ENCODE results near the gene MYO7A. TPM values are rescaled to one million over a fixed set of nuclear protein-coding genes. Genes with fewer than 3 reads are reported as not detected.

The MYO7A gene
- total and polyA plus RNA-seq, 2 experiments from 2014 or later = 0.48 to 1.6 TPM

- H3K9me3 ChIP-seq (ENCODE audit: low read depth) = no peaks in the 10 kb centered on the region
- no peak for TF ChIP-seq CTCF (IDR thresholded peaks at IDR 0.05; ENCODE audit: low read depth, low read length)
- no peak overlapping the region for H3K4me3 ChIP-seq
- H3K36me3 ChIP-seq = no peaks in the 10 kb centered on the region
- no peak overlapping the region for H3K27ac ChIP-seq
- no peaks in the 10 kb centered on the region for H3K4me1 ChIP-seq (ENCODE audit: low read depth)
- H3K27me3 ChIP-seq = no peaks in the 10 kb centered on the region
- no peak for DNase-seq (ENCODE audit: low read depth in 1 of 2, low spot score in 1 of 2)
Observed at GRCh38 chr11:77087723-77088225, 40.3 kb upstream of the MYO7A start.

GRCh38 chr11:77088236-77089003 lies 39.6 kb upstream of the MYO7A start:
- no peaks in the 10 kb centered on the region for H3K4me1 ChIP-seq (ENCODE audit: low read depth)
- no peak overlapping the region for H3K4me3 ChIP-seq
- no peak for DNase-seq (ENCODE audit: low read depth in 1 of 2, low spot score in 1 of 2)
- H3K27ac ChIP-seq = no peak overlapping the region
- no peak for TF ChIP-seq CTCF (IDR thresholded peaks at IDR 0.05; ENCODE audit: low read depth, low read length)
- no peaks in the 10 kb centered on the region for H3K36me3 ChIP-seq
- no peaks in the 10 kb centered on the region for H3K27me3 ChIP-seq
- no peaks in the 10 kb centered on the region for H3K9me3 ChIP-seq (ENCODE audit: low read depth)

GRCh38 chr11:77089004-77089545 lies 39.0 kb upstream of the MYO7A start:
- Histone ChIP-seq H3K36me3 (no peaks in the 10 kb centered on the region), H3K27ac (no peak overlapping the region)

GRCh38 chr11:77090046-77090372 lies 38.0 kb upstream of the MYO7A start:
- Histone ChIP-seq H3K36me3 (no peaks in the 10 kb centered on the region), H3K9me3 (ENCODE audit: low read depth) (no peaks in the 10 kb centered on the region), H3K27me3 (no peaks in the 10 kb centered on the region), H3K4me1 (ENCODE audit: low read depth) (no peaks in the 10 kb centered on the region), H3K4me3 (no peak overlapping the region), H3K27ac (no peak overlapping the region)
- no peak for DNase-seq (ENCODE audit: low read depth in 1 of 2, low spot score in 1 of 2)
- no peak for TF ChIP-seq CTCF (IDR thresholded peaks at IDR 0.05; ENCODE audit: low read depth, low read length)

More at GRCh38 chr11:77089004-77089545, 39.0 kb upstream of the MYO7A start:
- Histone ChIP-seq H3K27me3 (no peaks in the 10 kb centered on the region), H3K9me3 (ENCODE audit: low read depth) (no peaks in the 10 kb centered on the region), H3K4me1 (ENCODE audit: low read depth) (no peaks in the 10 kb centered on the region), H3K4me3 (no peak overlapping the region)
- TF ChIP-seq CTCF (IDR thresholded peaks at IDR 0.05; ENCODE audit: low read depth, low read length) = no peak
- DNase-seq (ENCODE audit: low read depth in 1 of 2, low spot score in 1 of 2) = no peak

GRCh38 chr11:77090373-77091111 lies 37.5 kb upstream of the MYO7A start:
- no peaks in the 10 kb centered on the region for H3K36me3 ChIP-seq
- H3K9me3 ChIP-seq (ENCODE audit: low read depth) = no peaks in the 10 kb centered on the region
- H3K27me3 ChIP-seq = no peaks in the 10 kb centered on the region
- H3K4me3 ChIP-seq = no peak overlapping the region
- TF ChIP-seq CTCF (IDR thresholded peaks at IDR 0.05; ENCODE audit: low read depth, low read length) = no peak
- H3K27ac ChIP-seq = no peak overlapping the region
- no peak for DNase-seq (ENCODE audit: low read depth in 1 of 2, low spot score in 1 of 2)
- H3K4me1 ChIP-seq (ENCODE audit: low read depth) = no peaks in the 10 kb centered on the region

Measured in cardiac muscle cell (in vitro differentiated cells and primary cell).